Stomach smooth muscle (tissue), 2 donors: Measurements from ENCODE around the gene FRMD3.

ENCODE experiments used
- H3K27ac ChIP-seq: one replicate; pipeline ENCODE4 v1.7.0; 2013; ENCODE audit warnings: mild to moderate bottlenecking, low read length, inconsistent platforms
- H3K27me3 ChIP-seq, 2 donors: one replicate each; pipeline ENCODE4 v1.7.0; 2013; ENCODE audit warnings: low read length in 2 of 2; ENCODE audit not compliant: insufficient read depth in 2 of 2, control insufficient read depth in 1 of 2
- H3K36me3 ChIP-seq, 2 donors: one replicate each; pipeline ENCODE4 v1.7.0; 2013; ENCODE audit warnings: low read length in 2 of 2; ENCODE audit not compliant: control insufficient read depth in 2 of 2, insufficient read depth in 2 of 2
- H3K4me1 ChIP-seq: one replicate; pipeline ENCODE4 v1.7.0; 2013; ENCODE audit warnings: low read length; ENCODE audit not compliant: control insufficient read depth, insufficient read depth
- H3K4me3 ChIP-seq, 2 donors: one replicate each; pipeline ENCODE4 v1.7.0; 2013; ENCODE audit warnings: low read length in 2 of 2
- H3K9ac ChIP-seq, 2 donors: one replicate each; pipeline ENCODE4 v1.7.0; 2013; ENCODE audit warnings: low read length in 2 of 2, mild to moderate bottlenecking in 1 of 2
- H3K9me3 ChIP-seq, 2 donors: one replicate each; pipeline ENCODE4 v1.7.0; 2013; ENCODE audit warnings: low read length in 2 of 2; ENCODE audit not compliant: control insufficient read depth in 2 of 2
- donor health status: healthy.
- donor health status: Pancreatic carcinoma.

The FRMD3 gene

DNA sequence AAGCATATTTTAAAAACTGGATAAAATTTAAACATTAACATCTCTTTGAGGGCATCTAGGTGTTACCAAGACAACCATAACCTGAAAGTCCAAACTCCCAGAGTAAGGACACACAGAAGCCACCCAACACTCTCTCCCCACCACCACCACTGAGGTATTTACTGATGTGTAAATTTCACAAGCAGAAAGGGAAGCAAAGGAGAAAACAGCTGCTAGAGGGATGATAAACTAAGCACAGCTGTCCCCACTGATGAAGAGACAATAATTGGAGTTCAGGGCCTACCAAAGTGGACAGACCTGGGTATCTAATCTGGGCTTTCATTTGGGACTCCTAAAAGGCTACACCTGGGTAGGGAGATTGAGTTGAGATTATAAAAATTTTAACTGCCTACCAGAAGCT lies 63.6 kb downstream of the FRMD3 start:
- H3K36me3 ChIP-seq, result no peaks in the 10 kb centered on the region
- no peaks in the 10 kb centered on the region for H3K4me1 ChIP-seq
- no peak overlapping the region for H3K27ac ChIP-seq
- no peak overlapping the region for H3K4me3 ChIP-seq
- H3K9me3 ChIP-seq, result no peaks in the 10 kb centered on the region
- H3K27me3 ChIP-seq, result no peaks in the 10 kb centered on the region
- no peak overlapping the region for H3K9ac ChIP-seq

- H3K4me1 ChIP-seq, result no peaks in the 10 kb centered on the region
- H3K27me3 ChIP-seq, result no peaks in the 10 kb centered on the region
- no peak overlapping the region for H3K4me3 ChIP-seq
- H3K27ac ChIP-seq, result no peak overlapping the region
- no peaks in the 10 kb centered on the region for H3K9me3 ChIP-seq
- H3K9ac ChIP-seq, result no peak overlapping the region
- H3K36me3 ChIP-seq, result no peaks in the 10 kb centered on the region
Observed at GRCh38 chr9:83473488-83473971, 64.7 kb downstream of the FRMD3 start.

DNA sequence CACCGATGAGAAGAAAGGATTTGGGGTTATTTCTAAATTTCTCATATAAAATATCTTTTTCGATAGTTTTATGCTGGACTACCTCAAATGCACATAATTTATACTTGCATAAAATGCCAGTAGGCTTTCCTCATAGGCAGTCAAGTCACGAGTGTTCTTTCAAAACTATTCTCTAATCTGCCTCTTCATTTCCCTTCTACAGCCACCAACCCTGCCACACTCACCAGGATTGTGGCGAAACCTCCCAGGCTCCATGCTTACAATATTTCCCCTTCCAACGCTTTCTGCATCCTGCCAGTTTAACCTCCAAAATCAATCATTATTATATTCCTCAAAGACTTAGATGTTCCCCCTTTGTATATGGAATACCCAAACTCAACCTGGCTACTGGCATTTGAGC lies 65.4 kb downstream of the FRMD3 start:
- no peaks in the 10 kb centered on the region for H3K27me3 ChIP-seq
- H3K27ac ChIP-seq, result no peak overlapping the region
- no peak overlapping the region for H3K4me3 ChIP-seq

GRCh38 chr9:83472221-83472665 lies 66.0 kb downstream of the FRMD3 start:
- H3K4me1 ChIP-seq, result no peaks in the 10 kb centered on the region
- H3K4me3 ChIP-seq, result no peak overlapping the region
- no peak overlapping the region for H3K9ac ChIP-seq
- H3K27me3 ChIP-seq, result no peaks in the 10 kb centered on the region
- H3K27ac ChIP-seq, result no peak overlapping the region
- H3K36me3 ChIP-seq, result no peaks in the 10 kb centered on the region
- no peaks in the 10 kb centered on the region for H3K9me3 ChIP-seq

More for the DNA sequence above, 65.4 kb downstream of the FRMD3 start:
- Histone ChIP-seq H3K9me3 (no peaks in the 10 kb centered on the region), H3K9ac (no peak overlapping the region), H3K4me1 (no peaks in the 10 kb centered on the region), H3K36me3 (no peaks in the 10 kb centered on the region)

GRCh38 chr9:83471241-83471640 lies 67.0 kb downstream of the FRMD3 start:
- Histone ChIP-seq H3K9me3 (no peaks in the 10 kb centered on the region), H3K27me3 (no peaks in the 10 kb centered on the region), H3K4me3 (no peak overlapping the region), H3K27ac (no peak overlapping the region), H3K4me1 (peaks cover 3% of the 10 kb centered on the region), H3K9ac (no peak overlapping the region), H3K36me3 (no peaks in the 10 kb centered on the region)

- Histone ChIP-seq H3K9me3 (no peaks in the 10 kb centered on the region), H3K9ac (no peak overlapping the region), H3K36me3 (no peaks in the 10 kb centered on the region), H3K27me3 (no peaks in the 10 kb centered on the region), H3K27ac (no peak overlapping the region), H3K4me1 (peaks cover 3% of the 10 kb centered on the region), H3K4me3 (no peak overlapping the region)
Observed at GRCh38 chr9:83469722-83470121, 68.5 kb downstream of the FRMD3 start.

DNA sequence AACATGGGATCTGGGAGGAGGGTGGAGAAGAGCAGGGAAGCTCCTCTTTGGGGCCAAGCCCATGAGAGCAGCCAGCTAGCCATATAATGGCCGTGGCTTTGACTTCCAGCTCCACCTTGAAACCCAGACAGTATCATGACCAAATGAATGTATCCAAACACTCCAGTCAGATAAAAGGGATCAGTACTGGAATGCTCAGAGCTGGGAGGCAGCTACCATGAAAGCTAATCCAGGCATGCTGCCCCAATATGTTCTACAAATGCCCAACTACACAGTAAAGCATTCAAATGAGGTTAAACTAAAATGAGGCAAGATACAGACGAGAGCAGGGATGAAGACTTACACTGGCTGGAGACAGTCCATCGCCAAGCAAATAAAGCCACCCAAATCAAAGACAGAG lies 69.4 kb downstream of the FRMD3 start:
- H3K4me1 ChIP-seq, result peaks cover 3% of the 10 kb centered on the region
- H3K36me3 ChIP-seq, result no peaks in the 10 kb centered on the region
- H3K9ac ChIP-seq, result no peak overlapping the region
- no peak overlapping the region for H3K4me3 ChIP-seq
- no peaks in the 10 kb centered on the region for H3K9me3 ChIP-seq
- no peak overlapping the region for H3K27ac ChIP-seq
- H3K27me3 ChIP-seq, result no peaks in the 10 kb centered on the region

DNA sequence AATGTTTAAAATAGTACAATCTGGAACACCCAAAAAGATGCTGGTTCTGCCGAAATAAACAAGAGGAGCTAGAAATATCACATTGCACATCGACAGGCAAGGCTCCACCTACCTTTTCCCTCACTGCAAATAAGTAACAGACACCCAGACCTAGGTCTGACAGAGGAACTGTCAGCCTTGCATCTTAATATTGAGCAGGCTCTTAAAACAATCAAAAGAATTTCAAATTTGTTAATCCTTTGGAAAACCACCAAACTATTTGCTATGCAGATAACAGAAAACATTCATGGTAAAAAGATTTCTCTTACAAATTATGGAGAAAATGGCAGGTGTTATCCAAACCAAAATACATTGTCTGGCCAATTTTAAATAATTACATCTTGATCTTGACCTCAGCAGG lies 71.3 kb downstream of the FRMD3 start:
- Histone ChIP-seq H3K27me3 (no peaks in the 10 kb centered on the region), H3K4me1 (peaks cover 3% of the 10 kb centered on the region), H3K27ac (no peak overlapping the region), H3K9ac (no peak overlapping the region), H3K9me3 (no peaks in the 10 kb centered on the region), H3K36me3 (no peaks in the 10 kb centered on the region), H3K4me3 (no peak overlapping the region)

GRCh38 chr9:83466351-83466750 lies 71.8 kb downstream of the FRMD3 start:
- no peak overlapping the region for H3K9ac ChIP-seq

DNA sequence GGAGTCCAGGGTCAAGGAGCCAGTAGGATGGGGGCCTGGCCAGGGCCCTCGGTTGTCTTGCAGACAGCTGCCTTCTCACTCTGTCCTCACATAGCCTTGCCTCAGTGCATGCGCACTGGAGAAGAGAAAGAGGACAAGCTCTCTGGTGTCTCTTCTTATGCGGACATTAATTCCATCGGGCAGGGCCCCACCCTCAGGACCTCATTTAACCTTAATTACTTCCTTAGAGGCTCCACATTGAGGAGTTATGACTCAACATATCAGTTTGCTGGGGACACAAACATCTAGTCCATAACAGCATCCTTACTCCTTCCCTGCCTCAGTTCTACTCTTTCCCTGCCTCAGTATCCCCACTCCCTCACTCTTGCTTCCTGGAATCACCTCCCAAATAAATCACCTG lies 78.4 kb downstream of the FRMD3 start:
- Histone ChIP-seq H3K9ac (no peak overlapping the region), H3K4me1 (no peaks in the 10 kb centered on the region), H3K27me3 (no peaks in the 10 kb centered on the region), H3K27ac (no peak overlapping the region), H3K4me3 (no peak overlapping the region), H3K9me3 (peaks cover 5 to 6% of the 10 kb centered on the region in 2 donors), H3K36me3 (no peaks in the 10 kb centered on the region)

More at GRCh38 chr9:83466351-83466750, 71.8 kb downstream of the FRMD3 start:
- no peaks in the 10 kb centered on the region for H3K36me3 ChIP-seq
- H3K27ac ChIP-seq, result no peak overlapping the region
- H3K4me3 ChIP-seq, result no peak overlapping the region
- H3K27me3 ChIP-seq, result no peaks in the 10 kb centered on the region
- H3K9me3 ChIP-seq, result peaks cover under 1% of the 10 kb centered on the region in 2 donors
- peaks cover 3% of the 10 kb centered on the region for H3K4me1 ChIP-seq

- Histone ChIP-seq H3K4me1 (no peaks in the 10 kb centered on the region), H3K27me3 (no peaks in the 10 kb centered on the region), H3K27ac (no peak overlapping the region)
Observed at GRCh38 chr9:83458530-83458929, 79.7 kb downstream of the FRMD3 start.

More at GRCh38 chr9:83458530-83458929, 79.7 kb downstream of the FRMD3 start:
- H3K9me3 ChIP-seq, result peaks cover 5 to 6% of the 10 kb centered on the region in 2 donors
- no peak overlapping the region for H3K4me3 ChIP-seq
- no peaks in the 10 kb centered on the region for H3K36me3 ChIP-seq
- no peak overlapping the region for H3K9ac ChIP-seq
